GM12878 (cell line): Measurements from ENCODE around the gene EIF1AX.

Experiments
- CEBPZ ChIP-seq: fragments of 150-350 bp; IDR thresholded peaks from 2 replicates; pipeline ENCODE4 v1.6.1; 2016; ENCODE audit warnings: low read depth, low read length
- KDM1A ChIP-seq: fragments of 200-600 bp; sonication (generic); IDR thresholded peaks from 2 replicates; pipeline ENCODE4 v1.6.1; 2016; ENCODE audit warnings: borderline replicate concordance
- NR2C2 ChIP-seq: IDR thresholded peaks from 2 replicates; pipeline ENCODE4 v1.6.1; 2011; ENCODE audit warnings: borderline replicate concordance, low read depth; ENCODE audit not compliant: control insufficient read depth, insufficient read length
- RFX5 ChIP-seq: IDR thresholded peaks from 2 replicates; pipeline ENCODE4 v1.6.1; 2011; ENCODE audit warnings: low read depth, low read length, improper control_type of control experiment
- TAF1 ChIP-seq: IDR thresholded peaks from 2 replicates; pipeline ENCODE4 v1.6.1; 2011; ENCODE audit warnings: mild to moderate bottlenecking, low read depth, low read length, borderline replicate concordance
- YBX1 ChIP-seq: fragments of 450-650 bp; IDR thresholded peaks from 2 replicates; pipeline ENCODE4 v1.6.1; 2016; ENCODE audit warnings: antibody characterized with exemption

GRCh38 chrX:20143111-20143510, 1.5 kb upstream of the EIF1AX start:
- TF ChIP-seq RFX5 (no peak), TAF1 (no peak), CEBPZ (no peak), YBX1 (no peak), KDM1A (no peak), NR2C2 (no peak)
